Parietal lobe (tissue), 1 donor: ENCODE data around the gene BST2. TPM values are rescaled to one million over a fixed set of nuclear protein-coding genes. Genes with fewer than 3 reads are reported as not detected.

Experiments
- total RNA-seq: library from RNA; depleted of rRNA; stranded (reverse); fragments of >200 nt; gene quantifications from one replicate; pipeline ENCODE4 v1.2.3, GENCODE V29; 2014

The BST2 gene, protein sequence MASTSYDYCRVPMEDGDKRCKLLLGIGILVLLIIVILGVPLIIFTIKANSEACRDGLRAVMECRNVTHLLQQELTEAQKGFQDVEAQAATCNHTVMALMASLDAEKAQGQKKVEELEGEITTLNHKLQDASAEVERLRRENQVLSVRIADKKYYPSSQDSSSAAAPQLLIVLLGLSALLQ
- 1.6 TPM for total RNA-seq

GRCh38 chr19:17405250-17406045 lies at the start of gene BST2:
BST2 (minus strand) TSS chr19:17405630; CDS start chr19:17405575, 55 bp downstream.

GRCh38 chr19:17448131-17448967 lies 42.9 kb upstream of the BST2 start, which contains the start of gene TMEM221:
TMEM221 (minus strand) TSS chr19:17448668; CDS start chr19:17448462, 206 bp downstream.

GRCh38 chr19:17419621-17420474 lies 14.4 kb upstream of the BST2 start, which contains the start of gene MVB12A:
MVB12A (plus strand) TSS chr19:17420047; CDS start chr19:17420136, 89 bp downstream.

GRCh38 chr19:17393914-17394313 lies 11.5 kb downstream of the BST2 start, which contains the start of gene CCDC194:
CCDC194 (minus strand) TSS chr19:17394196; CDS start chr19:17394158, 38 bp downstream.

GRCh38 chr19:17376935-17377600 lies 28.4 kb downstream of the BST2 start, which contains the start of gene PLVAP:
PLVAP (minus strand) TSS chr19:17377342; CDS start chr19:17377288, 54 bp downstream.

Other genes starting within 250 kb of the BST2 start
- 19.4 TPM for gene USE1, start 190.3 kb downstream of the BST2 start, total RNA-seq
- 0.94 TPM for gene OCEL1, start 179.4 kb downstream of the BST2 start, total RNA-seq
- 7.8 TPM for gene NR2F6, start 159.7 kb downstream of the BST2 start, total RNA-seq
- 1.3 TPM for gene USHBP1, start 140.9 kb downstream of the BST2 start, total RNA-seq
- 61.3 TPM for gene BABAM1, start 138.2 kb downstream of the BST2 start, total RNA-seq
- gene ANKLE1, start 123.7 kb downstream of the BST2 start, total RNA-seq: 1.3 TPM
- gene ABHD8, start 102.2 kb downstream of the BST2 start, total RNA-seq: 19.7 TPM
- gene MRPL34, start 99.8 kb downstream of the BST2 start, total RNA-seq: 8.1 TPM
- gene DDA1, start 96.1 kb downstream of the BST2 start, total RNA-seq: 9.1 TPM
- gene ANO8, start 70.8 kb downstream of the BST2 start, total RNA-seq: 53.8 TPM
- gene GTPBP3, start 68.1 kb downstream of the BST2 start, total RNA-seq: 18.8 TPM
- 2.2 TPM for gene PLVAP, start 28.3 kb downstream of the BST2 start, total RNA-seq
- not detected for gene CCDC194, start 11.4 kb downstream of the BST2 start, total RNA-seq
- gene MVB12A, start 14.4 kb upstream of the BST2 start, total RNA-seq: 15.0 TPM
- gene TMEM221, start 43.0 kb upstream of the BST2 start, total RNA-seq: 0.63 TPM
- not detected for gene NXNL1, start 55.3 kb upstream of the BST2 start, total RNA-seq
- gene SLC27A1, start 64.9 kb upstream of the BST2 start, total RNA-seq: 26.0 TPM
- 51.0 TPM for gene PGLS, start 106.0 kb upstream of the BST2 start, total RNA-seq
- 22.8 TPM for gene COLGALT1, start 150.0 kb upstream of the BST2 start, total RNA-seq